Adrenal gland (tissue), 12 donors: ENCODE measurements around the gene SLC9A3. TPM values are rescaled to one million over a fixed set of nuclear protein-coding genes. Genes with fewer than 3 reads are reported as not detected.

ENCODE experiments used
- DNase-seq, 7 donors: peaks; one replicate each; pipeline ENCODE4 v3.0.0-alpha.2; 2019 to 2020
- H3K27ac ChIP-seq, 5 donors: fragments of 200-600 bp; sonication (generic) in 4 of 5; 1 replicate in 3 of 5; 2 replicates in 2 of 5; pipeline versions ENCODE4 v1.5.1 to v1.8.0; 2016 to 2020; ENCODE audit warnings: mild to moderate bottlenecking in 1 of 5
- H3K27me3 ChIP-seq: fragments of 200-600 bp; 2 replicates; pipeline ENCODE4 v1.8.0; 2021
- H3K36me3 ChIP-seq, 2 donors: fragments of 200-600 bp; replicated peaks in 1 of 2; 1 replicate in 1 of 2; 2 replicates in 1 of 2; pipeline versions ENCODE4 v1.5.1 to v1.8.0; 2018 to 2022
- H3K4me1 ChIP-seq, 2 donors: fragments of 200-600 bp; replicated peaks in 1 of 2; 1 replicate in 1 of 2; 2 replicates in 1 of 2; pipeline versions ENCODE4 v1.5.1 to v1.8.0; 2018 to 2021
- H3K4me3 ChIP-seq, 4 donors: fragments of 200-600 bp; sonication (generic) in 3 of 4; one replicate each; pipeline ENCODE4 v1.5.1; 2016 to 2018
- H3K9me3 ChIP-seq, 3 donors: fragments of 200-600 bp; sonication (generic) in 1 of 3; replicated peaks in 1 of 3; 1 replicate in 2 of 3; 2 replicates in 1 of 3; pipeline versions ENCODE4 v1.5.1 to v1.8.0; 2016 to 2021
- CTCF ChIP-seq, 6 experiments: fragments of 450-650 bp in 4 of 6; fragments of 200-600 bp in 2 of 6; sonication (generic) in 1 of 6; IDR thresholded peaks; 1 replicate in 5 of 6; 2 replicates in 1 of 6; pipeline versions ENCODE4 v1.5.1 to v1.8.0; 2016 to 2021; ENCODE audit warnings: antibody characterized with exemption in 6 of 6, mild to moderate bottlenecking in 2 of 6, moderate library complexity in 1 of 6
- POLR2A ChIP-seq, 2 donors: fragments of 450-650 bp; IDR thresholded peaks; one replicate each; pipeline ENCODE4 v1.6.1; 2017; ENCODE audit warnings: antibody characterized with exemption in 2 of 2, mild to moderate bottlenecking in 2 of 2, moderate library complexity in 1 of 2
- WGBS, 4 donors: extraction: QIAGEN DNeasy Blood & Tissue Kit in 2 of 4; methylation state at CpG; one replicate each; pipeline versions ENCODE4 v1.1.5 to v1.1.7; 2013 to 2017; 5-methylcytosine and 5-hydroxymethylcytosine counted together
- intact Hi-C, 2 donors: fragments of 100-400 bp; cut with DNase I; formaldehyde crosslinking; loops; one replicate each; pipeline versions ENCODE4 v1.14.1 to v1.15.0; 2022 to 2023
- polyA plus RNA-seq, 3 donors: library from polyadenylated mRNA; stranded (reverse); fragments of 200-250 nt in 2 of 3; fragments of 350-450 nt in 1 of 3; fragmentation: Illumina TruSeq in 1 of 3; extraction: RNeasy Lipid Tissue Mini Kit (QIAGEN cat#74804) in 1 of 3; gene quantifications; one replicate each; pipeline ENCODE4 v1.2.3, GENCODE V29; 2013 to 2014
- total RNA-seq, 9 donors: library from RNA; depleted of rRNA in 4 of 9; stranded (reverse); fragments of >200 nt in 4 of 9; fragments of 120-200 nt in 1 of 9; fragmentation: NEBNext Ultra II Directional in 1 of 9; extraction: Animal tissue kit (Norgen Biotek cat#: 25700) in 1 of 9; gene quantifications; one replicate each; pipeline versions ENCODE4 v1.1.0 to v1.2.4, GENCODE V29; 2013 to 2023
- donor health status: healthy with polysubstance abuse.
- donor health status: Bipolar disorder and iron deficiency.
- donor health status: DM: yes; HTN: yes; CAD: no.
- donor health status: DM: no; HTN: no; CAD: no.
- donor health status: DM: no; HTN: no; CAD: no.
- donor health status: DM: yes; HTN: yes; CAD: no.

The SLC9A3 gene
- total and polyA plus RNA-seq, 12 donors: 0.83 to 5.5 (median 1.7) TPM

GRCh38 chr5:497090-497700 lies 27.1 kb downstream of the SLC9A3 start:
- intact Hi-C loops: no loop called here
- H3K9me3 ChIP-seq: no peaks in the 10 kb centered on the region
- TF ChIP-seq CTCF (IDR thresholded peaks at IDR 0.05) (no peak), POLR2A (IDR thresholded peaks at IDR 0.05) (no peak)
- no peaks in the 10 kb centered on the region for H3K36me3 ChIP-seq
- peaks cover 10% of the 10 kb centered on the region for H3K27me3 ChIP-seq
- no peak for DNase-seq
- no peak overlapping the region for H3K4me3 ChIP-seq
- H3K4me1 ChIP-seq: no peaks in the 10 kb centered on the region
- H3K27ac ChIP-seq: no peak overlapping the region
- 68 to 74% (median 70%) methylated on average over 14 to 22 of the region's 22 CpGs for whole genome bisulfite sequencing, 4 donors

GRCh38 chr5:496028-496427 lies 28.2 kb downstream of the SLC9A3 start:
- whole genome bisulfite sequencing, 4 donors: 40 to 63% (median 57%) methylated on average over 1 to 19 of the region's 19 CpGs
- intact Hi-C loops: no loop called here
- no peaks in the 10 kb centered on the region for H3K36me3 ChIP-seq
- no peak overlapping the region for H3K27ac ChIP-seq
- H3K4me1 ChIP-seq: no peaks in the 10 kb centered on the region
- no peak for DNase-seq
- TF ChIP-seq POLR2A (IDR thresholded peaks at IDR 0.05) (no peak), CTCF (IDR thresholded peaks at IDR 0.05) (no peak)
- peaks cover 10% of the 10 kb centered on the region for H3K27me3 ChIP-seq
- H3K9me3 ChIP-seq: no peaks in the 10 kb centered on the region
- H3K4me3 ChIP-seq: no peak overlapping the region

GRCh38 chr5:494667-495255 lies 29.5 kb downstream of the SLC9A3 start:
- peaks cover 10% of the 10 kb centered on the region for H3K27me3 ChIP-seq
- WGBS, 4 donors: 86 to 94% (median 89%) methylated on average over 28 to 38 of the region's 38 CpGs
- H3K4me3 ChIP-seq: no peak overlapping the region
- no peak for TF ChIP-seq POLR2A (IDR thresholded peaks at IDR 0.05)
- TF ChIP-seq CTCF (IDR thresholded peaks at IDR 0.05): no peak
- no peaks in the 10 kb centered on the region for H3K4me1 ChIP-seq
- intact Hi-C loops: no loop called here
- H3K9me3 ChIP-seq: no peaks in the 10 kb centered on the region
- H3K27ac ChIP-seq: no peak overlapping the region
- no peaks in the 10 kb centered on the region for H3K36me3 ChIP-seq
- DNase-seq: no peak

GRCh38 chr5:493758-494157 lies 30.5 kb downstream of the SLC9A3 start:
- TF ChIP-seq CTCF (IDR thresholded peaks at IDR 0.05) (no peak), POLR2A (IDR thresholded peaks at IDR 0.05) (no peak)
- Histone ChIP-seq H3K27me3 (peaks cover 10% of the 10 kb centered on the region), H3K27ac (no peak overlapping the region), H3K9me3 (no peaks in the 10 kb centered on the region), H3K4me3 (no peak overlapping the region), H3K4me1 (no peaks in the 10 kb centered on the region), H3K36me3 (no peaks in the 10 kb centered on the region)
- 64 to 69% (median 67%) methylated on average over 4 to 13 of the region's 13 CpGs for WGBS, 4 donors
- DNase-seq: no peak
- intact Hi-C loops: no loop called here
